K562 (cell line): ENCODE data around the gene GEMIN8. TPM values are rescaled to one million over a fixed set of nuclear protein-coding genes. Genes with fewer than 3 reads are reported as not detected.

Source experiments
- ATAC-seq: fragments of 200-7000 bp; cut with Tn5 transposase; 3 replicates; pipeline ENCODE4 v1.9.1; 2020; ENCODE audit warnings: moderate library complexity
- BruUV-seq: library from RNA; stranded (reverse); fragments of 400-500 nt; replicated peaks from 2 replicates; lab custom pipeline; 2021; lab: Mats Ljungman, UMichigan
- CTCF ChIA-PET: fragments of 300-600 bp; formaldehyde crosslinking; extraction: SDS; loops from one replicate; lab custom pipeline; 2021; ENCODE audit warnings: low intra/inter-chr PET ratio; lab: Yijun Ruan, JAX
- POLR2A ChIA-PET: fragments of 300-600, 350-650 bp; sonication (Branson Sonifier 250); formaldehyde crosslinking; extraction: SDS; loops from one replicate; lab custom pipeline; 2021; ENCODE audit warnings: antibody characterized with exemption, inconsistent platforms; lab: Yijun Ruan, JAX
- DNase-seq, 4 experiments: peaks; one replicate each; pipeline versions ENCODE4 v3.0.0 to v3.0.0-alpha.2; 2011 to 2018; ENCODE audit warnings: low spot score in 3 of 4, mixed read lengths in 3 of 4; ENCODE audit errors: extremely low read depth in 1 of 4
- FAIRE-seq: peaks from 2 replicates; lab custom pipeline; 2011; peaks lifted over from hg19 to GRCh38; lab: Jason Lieb, UNC
- H2AFZ ChIP-seq: 2 replicates; pipeline ENCODE4 v1.6.0; 2011; ENCODE audit warnings: low read depth, low read length, control low read depth, inconsistent platforms
- H3K27ac ChIP-seq: fragments of 200-600 bp; 3 replicates; pipeline ENCODE4 v1.8.0; 2011; ENCODE audit warnings: low read depth, mild to moderate bottlenecking, control low read depth, inconsistent platforms, low read length, moderate library complexity, mixed read lengths; ENCODE audit errors: extremely low read depth
- H3K27me3 ChIP-seq, 2 experiments: fragments of 300-600 bp in 1 of 2; 2 replicates in 1 of 2; 3 replicates in 1 of 2; pipeline versions ENCODE4 v1.6.0 to v1.8.0; 2011; ENCODE audit warnings: inconsistent platforms in 2 of 2, low read length in 2 of 2, mild to moderate bottlenecking in 1 of 2, mixed read lengths in 1 of 2, moderate library complexity in 1 of 2; ENCODE audit not compliant: control insufficient read depth in 2 of 2, insufficient read depth in 2 of 2
- H3K36me3 ChIP-seq: fragments of 300-600 bp; 3 replicates; pipeline ENCODE4 v1.8.0; 2011; ENCODE audit warnings: mild to moderate bottlenecking, low read length, inconsistent platforms; ENCODE audit not compliant: control insufficient read depth, insufficient read depth
- H3K4me1 ChIP-seq, 2 experiments: fragments of 200-600 bp in 1 of 2; replicated peaks in 1 of 2; 2 replicates in 1 of 2; 3 replicates in 1 of 2; pipeline versions ENCODE4 v1.5.1 to v1.8.0; 2011; ENCODE audit warnings: inconsistent platforms in 2 of 2, low read length in 2 of 2, mild to moderate bottlenecking in 1 of 2, mixed read lengths in 1 of 2, moderate library complexity in 1 of 2; ENCODE audit not compliant: control insufficient read depth in 2 of 2, insufficient read depth in 2 of 2
- H3K4me2 ChIP-seq: 2 replicates; pipeline ENCODE4 v1.6.1; 2011; ENCODE audit warnings: low read length, control low read depth, inconsistent platforms, mixed read lengths; ENCODE audit not compliant: insufficient read depth
- H3K4me3 ChIP-seq: fragments of 200-600 bp; sonication (generic), shearing (Covaris generic); 2 replicates; pipeline ENCODE4 v1.5.1; 2016; ENCODE audit warnings: control low read depth, inconsistent platforms
- H3K79me2 ChIP-seq: fragments of 200-600 bp; 3 replicates; pipeline ENCODE4 v1.8.0; 2011; ENCODE audit warnings: low read length, inconsistent platforms; ENCODE audit not compliant: control insufficient read depth, insufficient read depth
- H3K9ac ChIP-seq, 2 experiments: 2 replicates each; pipeline versions ENCODE4 v1.6.0 to v1.6.1; 2011; ENCODE audit warnings: low read depth in 2 of 2, low read length in 2 of 2, control low read depth in 1 of 2, inconsistent platforms in 1 of 2, mild to moderate bottlenecking in 1 of 2, mixed read lengths in 1 of 2; ENCODE audit not compliant: insufficient read depth in 1 of 2
- H3K9me1 ChIP-seq: one replicate; pipeline ENCODE4 v1.6.0; 2011; ENCODE audit warnings: inconsistent platforms, mild to moderate bottlenecking, low read length, moderate library complexity; ENCODE audit not compliant: control insufficient read depth, insufficient read depth
- H3K9me3 ChIP-seq: replicated peaks from 2 replicates; pipeline ENCODE4 v1.5.1; 2011; ENCODE audit warnings: low read depth, low read length, inconsistent platforms; ENCODE audit not compliant: control insufficient read depth, insufficient read depth
- H4K20me1 ChIP-seq: replicated peaks from 2 replicates; pipeline ENCODE4 v1.6.1; 2011; ENCODE audit warnings: low read length, inconsistent platforms, mixed read lengths; ENCODE audit not compliant: control insufficient read depth, insufficient read depth
- ARHGAP35 ChIP-seq: fragments of 450-650 bp; IDR thresholded peaks from 2 replicates; pipeline ENCODE4 v1.6.1; 2018; ENCODE audit not compliant: partially characterized antibody
- CC2D1A ChIP-seq: fragments of 450-650 bp; IDR thresholded peaks from 2 replicates; pipeline ENCODE4 v1.6.1; 2017; ENCODE audit warnings: mild to moderate bottlenecking
- E2F3 ChIP-seq: fragments of 250-450 bp; sonication (Bioruptor Pico); IDR thresholded peaks from 2 replicates; pipeline ENCODE4 v1.4.0; 2020; ENCODE audit warnings: mild to moderate bottlenecking
- HOMEZ ChIP-seq: fragments of 250-450 bp; sonication (Bioruptor Pico); IDR thresholded peaks from 2 replicates; pipeline ENCODE4 v1.4.0; 2020; ENCODE audit warnings: mild to moderate bottlenecking, moderate library complexity
- KDM2B ChIP-seq: fragments of 250-450 bp; sonication (Bioruptor Pico); IDR thresholded peaks from 2 replicates; pipeline ENCODE4 v1.8.0; 2021; ENCODE audit warnings: mild to moderate bottlenecking, moderate library complexity
- KLF10 ChIP-seq: fragments of 250-450 bp; sonication (Bioruptor Pico); IDR thresholded peaks from 2 replicates; pipeline ENCODE4 v1.6.1; 2021; ENCODE audit warnings: matching md5 sums
- POLR2B ChIP-seq: fragments of 450-650 bp; IDR thresholded peaks from 2 replicates; pipeline ENCODE4 v1.6.1; 2018; ENCODE audit warnings: low read depth; ENCODE audit not compliant: partially characterized antibody
- POU5F1 ChIP-seq: fragments of 150-350 bp; IDR thresholded peaks from 2 replicates; pipeline ENCODE4 v1.6.1; 2014; ENCODE audit warnings: borderline replicate concordance, low read length, low read depth, mild to moderate bottlenecking; ENCODE audit not compliant: partially characterized antibody
- TFE3 ChIP-seq: fragments of 450-650 bp; formaldehyde crosslinking; IDR thresholded peaks from 2 replicates; pipeline ENCODE4 v1.4.0; 2020; ENCODE audit warnings: mild to moderate bottlenecking, mixed read lengths
- YY1 ChIP-seq, 3 experiments: IDR thresholded peaks; 2 replicates each; pipeline ENCODE4 v1.6.1; 2011; ENCODE audit warnings: low read length in 2 of 3, mild to moderate bottlenecking in 2 of 3, moderate library complexity in 2 of 3, borderline replicate concordance in 1 of 3, control low read depth in 1 of 3, low read depth in 1 of 3; ENCODE audit not compliant: insufficient read depth in 3 of 3, insufficient replicate concordance in 2 of 3, control insufficient read depth in 1 of 3, insufficient read length in 1 of 3; ENCODE audit errors: extremely low read depth in 1 of 3
- ZFP30 ChIP-seq: fragments of 250-450 bp; sonication (Bioruptor Pico); IDR thresholded peaks from 2 replicates; pipeline ENCODE4 v1.8.0; 2022; ENCODE audit warnings: moderate library complexity, mild to moderate bottlenecking, inconsistent platforms, borderline replicate concordance
- ZFPM2 ChIP-seq: fragments of 250-450 bp; sonication (Bioruptor Pico); IDR thresholded peaks from 2 replicates; pipeline ENCODE4 v1.5.1; 2022; ENCODE audit warnings: mild to moderate bottlenecking
- ZNF445 ChIP-seq: fragments of 250-450 bp; sonication (Bioruptor Pico); IDR thresholded peaks from 2 replicates; pipeline ENCODE4 v1.4.0; 2020; ENCODE audit warnings: low read depth, mild to moderate bottlenecking, moderate library complexity
- WGBS: fragments of 100-300 bp; shearing (Covaris generic); methylation state at CpG from one replicate; pipeline ENCODE4 v1.1.6; 2016; ENCODE audit warnings: low coverage, mixed read lengths; ENCODE audit not compliant: insufficient coverage; ENCODE audit errors: missing lambda C conversion rate; 5-methylcytosine and 5-hydroxymethylcytosine counted together
- in situ Hi-C: fragments of 300-500 bp; cut with MboI; formaldehyde crosslinking; loops from 4 replicates; pipeline ENCODE4 v1.15.0; 2018; ENCODE audit warnings: inconsistent platforms, mixed read lengths
- intact Hi-C: fragments of 100-400 bp; cut with micrococcal nuclease; formaldehyde crosslinking; loops from 2 replicates; pipeline ENCODE4 v1.14.2; 2022
- polyA plus RNA-seq, 8 experiments: library from polyadenylated mRNA; depleted of rRNA in 4 of 8; stranded (reverse) in 5 of 8; unstranded in 3 of 8; fragments of >200 nt; fragmentation: Nextera tagmentation in 2 of 8; fragmentation: Illumina TruSeq in 1 of 8; extraction: Ambion mirVana in 2 of 8; extraction: Trizol in 1 of 8; gene quantifications; 2 replicates each; pipeline versions ENCODE4 v1.2.1 to v1.2.3, GENCODE V29; 2011 to 2014; ENCODE audit warnings: inconsistent platforms in 1 of 8, missing spikeins in 1 of 8
- total RNA-seq, 7 experiments: library from RNA; depleted of rRNA in 6 of 7; stranded (reverse); fragments of >200 nt in 6 of 7; fragmentation: Illumina TruSeq in 2 of 7; extraction: Trizol in 2 of 7; gene quantifications; 2 replicates each; pipeline versions ENCODE4 v1.2.1 to v1.2.3, GENCODE V29; 2011 to 2021; ENCODE audit warnings: low replicate concordance in 1 of 7

The GEMIN8 gene
- total and polyA plus RNA-seq, 9 of the 15 experiments (the other 6 are each of a cell fraction or from before 2014, with no cell fraction given) = 10.9 to 29.1 (median 16.9) TPM

GRCh38 chrX:13994536-13995080 is 35.1 kb downstream of the GEMIN8 start:
- no peaks in the 10 kb centered on the region for H3K9me1 ChIP-seq
- H3K27me3 ChIP-seq = peaks cover 2 to 4% of the 10 kb centered on the region in 2 experiments; a peak in 1 of 5 replicates
- FAIRE-seq (no peak), DNase-seq (no peak), ATAC-seq (no peak)
- H3K27ac ChIP-seq = no peak overlapping the region
- H3K9me3 ChIP-seq = no peaks in the 10 kb centered on the region
- no peaks in the 10 kb centered on the region for H4K20me1 ChIP-seq
- H3K4me2 ChIP-seq = no peak overlapping the region
- ChIA-PET CTCF (no interaction called here), POLR2A (no interaction called here)
- TF ChIP-seq ARHGAP35 = no peak
- no peak for TF ChIP-seq ZNF445
- no peak for TF ChIP-seq E2F3 (CRISPR knock-in tag)
- TF ChIP-seq KLF10 = no peak
- TF ChIP-seq CC2D1A = no peak
- intact Hi-C loops = no loop called here
- BruUV-seq = no TSS peak
- in situ Hi-C loops = no loop called here
- no peak overlapping the region for H2AFZ ChIP-seq
- H3K4me3 ChIP-seq = no peak overlapping the region
- no peaks in the 10 kb centered on the region for H3K36me3 ChIP-seq
- 8% methylated on average over 3 of the region's 3 CpGs for WGBS
- H3K79me2 ChIP-seq = no peaks in the 10 kb centered on the region
- H3K9ac ChIP-seq = no peak overlapping the region
- H3K4me1 ChIP-seq = no peaks in the 10 kb centered on the region

GRCh38 chrX:13994104-13994503 is 35.6 kb downstream of the GEMIN8 start:
- FAIRE-seq (no peak), DNase-seq (no peak), ATAC-seq (no peak)
- Histone ChIP-seq H3K4me1 (no peaks in the 10 kb centered on the region), H3K79me2 (no peaks in the 10 kb centered on the region), H4K20me1 (no peaks in the 10 kb centered on the region), H2AFZ (no peak overlapping the region), H3K27me3 (peaks cover 2 to 4% of the 10 kb centered on the region in 2 experiments; a peak in 1 of 5 replicates), H3K27ac (no peak overlapping the region), H3K4me3 (no peak overlapping the region), H3K9me1 (no peaks in the 10 kb centered on the region), H3K36me3 (no peaks in the 10 kb centered on the region), H3K9me3 (no peaks in the 10 kb centered on the region), H3K9ac (no peak overlapping the region), H3K4me2 (no peak overlapping the region)
- 0% methylated on average over 4 of the region's 7 CpGs for WGBS
- no TSS peak for BruUV-seq
- intact Hi-C loops (no loop called here), in situ Hi-C loops (no loop called here)
- POLR2A ChIA-PET = no interaction called here
- CTCF ChIA-PET = no interaction called here
- TF ChIP-seq POU5F1 (no peak), ZFPM2 (CRISPR knock-in tag) (no peak), YY1 (IDR thresholded peaks at IDR 0.05; ENCODE audit: borderline replicate concordance in 1 of 3, control insufficient read depth in 1 of 3, extremely low read depth in 1 of 3, insufficient read depth in 3 of 3, insufficient read length in 1 of 3, insufficient replicate concordance in 2 of 3, low read depth in 1 of 3, low read length in 2 of 3) (no peak), KDM2B (CRISPR knock-in tag) (no peak), ZFP30 (CRISPR knock-in tag) (no peak), HOMEZ (CRISPR knock-in tag) (no peak), POLR2B (no peak), TFE3 (no peak), E2F3 (CRISPR knock-in tag) (no peak)
